Measurements from ENCODE around the gene NUTF2.

NUTF2 gene

DNA sequence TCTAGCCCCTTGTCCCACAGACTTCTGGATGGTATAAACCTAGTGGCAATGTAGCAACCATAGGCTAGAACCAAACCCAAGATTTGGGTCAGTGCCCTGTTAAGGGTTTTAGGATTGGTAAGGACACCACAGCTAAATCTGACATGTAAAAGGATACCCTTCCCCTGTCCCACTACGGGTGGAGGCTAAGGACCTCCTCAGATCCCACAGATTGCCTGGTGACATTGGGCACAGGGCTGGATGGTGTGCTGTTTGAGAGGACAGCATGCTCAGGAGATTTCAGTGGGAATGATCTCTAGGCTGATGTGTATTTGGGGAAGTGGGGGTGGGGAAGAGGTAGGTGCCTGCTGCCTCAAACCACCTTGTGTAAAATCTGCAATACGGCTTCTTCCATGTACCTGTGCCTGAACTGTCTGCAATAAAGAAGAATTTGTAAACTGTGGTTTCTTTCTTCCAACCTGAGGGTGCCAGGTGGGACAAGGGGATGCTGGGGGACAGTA is 25.4 kb downstream of the NUTF2 start:
- no peak for DNase-seq (ENCODE audit: low read depth)
- TF ChIP-seq, protein P1, sequence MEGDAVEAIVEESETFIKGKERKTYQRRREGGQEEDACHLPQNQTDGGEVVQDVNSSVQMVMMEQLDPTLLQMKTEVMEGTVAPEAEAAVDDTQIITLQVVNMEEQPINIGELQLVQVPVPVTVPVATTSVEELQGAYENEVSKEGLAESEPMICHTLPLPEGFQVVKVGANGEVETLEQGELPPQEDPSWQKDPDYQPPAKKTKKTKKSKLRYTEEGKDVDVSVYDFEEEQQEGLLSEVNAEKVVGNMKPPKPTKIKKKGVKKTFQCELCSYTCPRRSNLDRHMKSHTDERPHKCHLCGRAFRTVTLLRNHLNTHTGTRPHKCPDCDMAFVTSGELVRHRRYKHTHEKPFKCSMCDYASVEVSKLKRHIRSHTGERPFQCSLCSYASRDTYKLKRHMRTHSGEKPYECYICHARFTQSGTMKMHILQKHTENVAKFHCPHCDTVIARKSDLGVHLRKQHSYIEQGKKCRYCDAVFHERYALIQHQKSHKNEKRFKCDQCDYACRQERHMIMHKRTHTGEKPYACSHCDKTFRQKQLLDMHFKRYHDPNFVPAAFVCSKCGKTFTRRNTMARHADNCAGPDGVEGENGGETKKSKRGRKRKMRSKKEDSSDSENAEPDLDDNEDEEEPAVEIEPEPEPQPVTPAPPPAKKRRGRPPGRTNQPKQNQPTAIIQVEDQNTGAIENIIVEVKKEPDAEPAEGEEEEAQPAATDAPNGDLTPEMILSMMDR (conservative IDR thresholded peaks at IDR 0.05; ENCODE audit: control insufficient read depth, insufficient read depth, low read depth, low read length): no peak
- H3K4me3 ChIP-seq (ENCODE audit: control insufficient read depth, low read depth, low read length): no peak overlapping the region

DNA sequence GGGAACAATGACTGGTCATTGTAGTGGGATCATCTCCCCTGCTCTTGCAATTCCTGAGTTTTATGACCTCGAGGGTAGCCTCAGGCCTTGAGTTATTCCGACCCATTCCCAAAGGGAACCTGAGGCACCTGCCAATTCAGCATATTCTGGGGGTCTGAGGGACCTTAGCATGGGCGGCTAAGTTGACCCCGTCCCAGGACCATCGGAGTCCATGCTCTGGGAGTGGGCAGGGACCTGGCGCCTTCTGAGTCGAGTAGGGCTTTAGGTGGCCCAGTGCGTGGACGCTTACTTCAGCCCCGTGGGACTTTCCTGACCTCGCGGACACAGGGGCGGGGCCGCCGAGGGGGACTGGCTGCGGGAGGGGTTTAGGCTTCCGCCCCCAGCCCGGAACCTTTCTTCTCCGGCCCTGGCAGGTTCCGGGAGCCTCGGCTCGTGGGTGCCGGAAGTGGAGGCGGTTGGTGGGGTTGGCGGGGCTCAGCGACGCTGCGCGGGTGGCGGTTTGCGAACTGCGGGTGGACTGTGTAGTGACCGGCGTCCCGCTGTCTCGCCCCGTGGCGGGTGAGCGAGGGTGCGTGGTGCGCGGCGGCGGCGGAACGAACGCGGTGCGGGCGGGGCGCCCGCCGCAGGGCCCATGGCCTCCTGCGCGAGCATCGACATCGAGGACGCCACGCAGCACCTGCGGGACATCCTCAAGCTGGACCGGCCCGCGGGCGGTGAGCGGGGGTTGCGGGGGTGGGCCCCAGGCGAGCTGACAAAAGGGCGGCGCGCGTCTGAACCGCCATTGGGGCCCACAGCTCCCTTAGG is 26.1 kb downstream of the NUTF2 start, which contains the start of gene EDC4:
Gene EDC4 (plus strand): TSS at position 422 of the 804 bp plus-strand sequence. CDS start 210 bp downstream, at position 632.
- peak; percentile 73 for DNase-seq (ENCODE audit: low read depth)
- TF ChIP-seq, protein P1 (conservative IDR thresholded peaks at IDR 0.05; ENCODE audit: control insufficient read depth, insufficient read depth, low read depth, low read length): no peak
- peak within 1 kb of the TSS; percentile 88 for H3K4me3 ChIP-seq (ENCODE audit: control insufficient read depth, low read depth, low read length)

DNA sequence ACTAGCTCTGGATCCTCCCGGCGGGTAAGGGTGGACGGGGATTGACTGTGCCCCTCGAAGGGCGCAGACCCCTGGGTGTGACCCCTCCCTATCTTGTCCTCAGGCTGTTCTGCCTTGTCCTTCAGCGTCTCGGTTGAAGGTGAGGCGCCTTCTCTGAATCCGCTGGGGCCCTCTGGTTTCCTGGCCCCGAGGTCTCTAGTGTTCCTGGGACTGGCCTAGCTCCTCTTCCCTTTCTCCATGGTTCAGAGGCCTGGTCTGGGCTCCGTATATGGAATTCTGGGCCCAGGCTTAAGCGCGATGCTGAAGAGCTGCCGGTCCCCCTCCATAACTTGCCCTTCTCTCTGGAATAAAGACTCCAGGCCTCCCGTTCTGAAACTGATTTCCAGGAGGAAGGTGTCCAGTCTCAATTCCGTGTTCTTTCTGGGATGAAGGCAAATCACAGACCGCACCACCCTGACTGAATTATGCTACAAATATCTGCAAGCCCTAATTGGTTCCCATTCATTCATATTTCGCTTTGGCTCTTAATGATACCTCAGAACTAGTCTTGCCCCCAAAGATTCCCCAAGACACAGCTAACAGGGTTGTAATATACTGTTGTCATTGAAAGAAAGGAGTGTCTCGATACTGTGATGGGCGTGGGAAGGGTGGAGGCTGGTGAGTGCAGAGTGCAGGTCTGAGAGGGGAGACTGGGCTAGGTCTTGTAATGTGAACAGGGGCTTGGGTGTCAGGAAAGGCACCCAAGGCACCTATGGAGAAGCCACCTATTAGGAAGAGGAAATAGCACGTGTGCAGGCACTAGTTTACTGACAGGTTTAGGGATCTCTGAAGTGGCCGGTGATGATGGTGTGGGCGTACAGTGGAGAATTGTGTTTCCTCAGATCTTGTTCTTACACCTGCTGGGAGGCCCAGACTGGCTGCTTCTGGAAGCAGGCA is 27.0 kb downstream of the NUTF2 start:
- TF ChIP-seq, protein P1 (conservative IDR thresholded peaks at IDR 0.05; ENCODE audit: control insufficient read depth, insufficient read depth, low read depth, low read length): no peak
- DNase-seq (ENCODE audit: low read depth): no peak
- H3K4me3 ChIP-seq (ENCODE audit: control insufficient read depth, low read depth, low read length): peak overlapping the region; percentile 88

DNA sequence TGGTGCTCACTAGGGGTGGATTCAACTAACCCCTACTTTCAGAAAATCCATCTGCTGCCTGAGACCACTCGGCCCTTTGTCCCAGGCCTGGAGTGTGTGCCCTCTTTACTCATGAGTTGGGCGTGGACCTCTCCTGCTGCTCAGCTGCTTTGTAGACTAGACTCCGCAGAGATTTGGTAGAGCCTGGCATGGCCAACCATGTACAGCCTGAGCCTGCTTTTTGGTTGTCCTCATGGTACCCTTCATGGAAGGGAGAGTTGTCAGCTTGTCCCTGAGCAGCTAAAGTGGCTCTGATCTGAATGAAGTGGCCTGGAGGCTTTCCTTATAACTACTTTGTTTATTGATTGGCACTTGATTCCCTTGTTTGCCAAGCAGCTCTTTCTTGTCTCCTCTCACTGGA is 27.6 kb downstream of the NUTF2 start:
- TF ChIP-seq, protein P1 (conservative IDR thresholded peaks at IDR 0.05; ENCODE audit: control insufficient read depth, insufficient read depth, low read depth, low read length): no peak
- peak overlapping the region; percentile 88 for H3K4me3 ChIP-seq (ENCODE audit: control insufficient read depth, low read depth, low read length)

DNA sequence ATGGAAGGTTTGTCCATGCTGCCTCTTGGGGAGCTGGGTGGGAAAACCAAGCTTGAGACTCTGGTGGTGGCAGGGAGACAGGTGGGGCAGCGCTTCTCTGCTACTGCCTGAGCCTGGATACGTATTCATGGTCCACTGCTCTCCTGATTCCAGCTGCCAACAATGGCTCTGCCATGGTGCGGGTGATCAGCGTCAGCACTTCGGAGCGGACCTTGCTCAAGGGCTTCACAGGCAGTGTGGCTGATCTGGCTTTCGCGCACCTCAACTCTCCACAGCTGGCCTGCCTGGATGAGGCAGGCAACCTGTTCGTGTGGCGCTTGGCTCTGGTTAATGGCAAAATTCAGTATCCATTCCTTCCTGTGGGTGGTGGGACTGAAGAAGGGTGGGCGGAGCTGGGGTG is 30.3 kb downstream of the NUTF2 start:
- TF ChIP-seq, protein P1 (conservative IDR thresholded peaks at IDR 0.05; ENCODE audit: control insufficient read depth, insufficient read depth, low read depth, low read length): no peak
- no peak for DNase-seq (ENCODE audit: low read depth)
- no peak overlapping the region for H3K4me3 ChIP-seq (ENCODE audit: control insufficient read depth, low read depth, low read length)

More for the DNA sequence above, 27.6 kb downstream of the NUTF2 start:
- no peak for DNase-seq (ENCODE audit: low read depth)

DNA sequence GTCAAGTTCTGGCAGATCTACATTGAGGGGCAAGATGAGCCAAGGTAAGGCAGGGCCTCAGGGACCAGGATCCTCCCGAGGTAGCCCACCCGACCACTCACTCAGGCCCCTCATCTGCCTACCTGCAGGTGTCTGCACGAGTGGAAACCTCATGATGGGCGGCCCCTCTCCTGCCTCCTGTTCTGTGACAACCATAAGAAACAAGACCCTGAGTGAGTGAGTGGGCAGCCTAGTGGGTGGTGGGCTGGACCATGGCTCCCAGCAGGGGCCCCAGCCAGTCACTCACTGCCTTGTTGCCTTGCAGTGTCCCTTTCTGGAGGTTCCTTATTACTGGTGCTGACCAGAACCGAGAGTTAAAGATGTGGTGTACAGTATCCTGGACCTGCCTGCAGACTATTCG is 31.5 kb downstream of the NUTF2 start:
- TF ChIP-seq, protein P1 (conservative IDR thresholded peaks at IDR 0.05; ENCODE audit: control insufficient read depth, insufficient read depth, low read depth, low read length): no peak
- no peak overlapping the region for H3K4me3 ChIP-seq (ENCODE audit: control insufficient read depth, low read depth, low read length)
- no peak for DNase-seq (ENCODE audit: low read depth)
